Upper lobe of left lung (tissue), 6 donors: ENCODE data around the gene NSUN2. TPM values are rescaled to one million over a fixed set of nuclear protein-coding genes. Genes with fewer than 3 reads are reported as not detected.
A peak's percentile ranks its signal among the peaks of the same experiment; 100 is the strongest.
"Not testable (repeated sequence)": the region's sequence is repeated elsewhere in the genome, so short reads cannot be mapped to it uniquely, and the experiment has no call there.

ENCODE experiments used
- ATAC-seq, 2 donors: fragments of 200-7000 bp; cut with Tn5 transposase; one replicate each; pipeline ENCODE4 v1.9.1; 2022; ENCODE audit warnings: mild to moderate bottlenecking in 2 of 2, moderate library complexity in 2 of 2; ENCODE audit not compliant: low FRiP score in 2 of 2
- DNase-seq, 2 donors: peaks; one replicate each; pipeline ENCODE4 v3.0.0-alpha.2; 2019 to 2020
- H3K27ac ChIP-seq, 4 donors: fragments of 200-600 bp; sonication (generic); one replicate each; pipeline ENCODE4 v1.5.1; 2016 to 2019
- H3K27me3 ChIP-seq, 4 donors: fragments of 200-600 bp; sonication (generic); one replicate each; pipeline ENCODE4 v1.5.1; 2017 to 2019
- H3K36me3 ChIP-seq, 4 donors: fragments of 200-600 bp; sonication (generic); one replicate each; pipeline ENCODE4 v1.5.1; 2016 to 2019
- H3K4me1 ChIP-seq, 4 donors: fragments of 200-600 bp; sonication (generic); one replicate each; pipeline ENCODE4 v1.5.1; 2018 to 2019
- H3K4me3 ChIP-seq, 4 donors: fragments of 200-600 bp; sonication (generic); one replicate each; pipeline ENCODE4 v1.5.1; 2017 to 2019; ENCODE audit warnings: mild to moderate bottlenecking in 2 of 4, moderate library complexity in 1 of 4
- H3K9me3 ChIP-seq, 4 donors: fragments of 200-600 bp; sonication (generic); one replicate each; pipeline ENCODE4 v1.5.1; 2018 to 2019
- EP300 ChIP-seq, 4 donors: sonication (generic); formaldehyde crosslinking; IDR thresholded peaks; one replicate each; pipeline ENCODE4 v1.5.1; 2017; ENCODE audit warnings: antibody characterized with exemption in 4 of 4, control low read depth in 2 of 4
- POLR2A ChIP-seq, 4 donors: fragments of 450-650 bp; IDR thresholded peaks; one replicate each; pipeline ENCODE4 v1.5.1; 2016 to 2017; ENCODE audit warnings: antibody characterized with exemption in 4 of 4, mild to moderate bottlenecking in 2 of 4
- POLR2AphosphoS5 ChIP-seq, 2 donors: sonication (generic); formaldehyde crosslinking; IDR thresholded peaks; one replicate each; pipeline ENCODE4 v1.5.1; 2017; ENCODE audit warnings: antibody characterized with exemption in 2 of 2
- WGBS, 2 donors: methylation state at CpG; one replicate each; pipeline ENCODE4 v1.1.5; 2017 to 2018; 5-methylcytosine and 5-hydroxymethylcytosine counted together
- total RNA-seq, 6 donors: library from RNA; depleted of rRNA in 4 of 6; stranded (reverse); fragments of >200 nt in 4 of 6; gene quantifications; one replicate each; pipeline versions ENCODE4 v1.1.0 to v1.2.1, GENCODE V29; 2016 to 2021
- TF ChIP-seq, protein P1 (sequence below), 6 experiments: fragments of 450-650 bp in 4 of 6; fragments of 200-600 bp in 2 of 6; sonication (generic) in 2 of 6; IDR thresholded peaks; one replicate each; pipeline ENCODE4 v1.5.1; 2016 to 2019; ENCODE audit warnings: antibody characterized with exemption in 6 of 6
- donor health status: DM: no; HTN: no; CAD: no; lungs with moderate emphysema.
- donor health status: DM: no; HTN: yes; CAD: no; lungs with severe emphysema.

NSUN2 gene
- total RNA-seq, 6 donors from 2014 or later: 41.9 to 92.2 (median 52.2) TPM

DNA sequence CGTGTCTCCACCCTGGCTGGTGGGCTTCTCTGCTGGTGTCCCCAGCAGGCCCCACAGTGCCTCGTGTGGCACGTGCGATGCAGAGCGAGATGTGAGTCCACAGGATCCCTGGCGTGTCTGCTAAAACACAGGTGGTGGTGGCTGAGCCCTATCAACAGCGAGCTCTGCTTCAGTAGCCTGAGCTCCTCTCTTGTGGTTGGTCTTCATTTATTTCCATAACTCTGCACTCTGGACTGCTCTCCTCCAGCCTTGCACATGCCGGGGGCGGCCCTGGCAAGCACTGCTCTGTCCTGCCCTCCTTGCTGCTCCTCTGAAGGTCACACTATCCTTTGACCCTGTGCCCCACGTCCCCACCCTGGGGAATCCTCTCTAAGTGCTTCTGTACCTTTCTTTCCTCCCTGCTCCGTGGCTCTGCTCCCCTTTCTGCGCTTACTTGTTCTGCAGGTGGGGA is 59.2 kb downstream of the NSUN2 start:
- ATAC-seq: no peak
- Histone ChIP-seq H3K9me3 (no peaks in the 10 kb centered on the region), H3K36me3 (no peaks in the 10 kb centered on the region), H3K27ac (no peak overlapping the region), H3K4me3 (no peak overlapping the region), H3K4me1 (no peaks in the 10 kb centered on the region), H3K27me3 (no peaks in the 10 kb centered on the region)
- DNase-seq: peak in 1 of 2 donors; percentile 40
- 47 to 54% methylated on average over 9 to 12 of the region's 12 CpGs for WGBS, 2 donors
- TF ChIP-seq, protein P1, sequence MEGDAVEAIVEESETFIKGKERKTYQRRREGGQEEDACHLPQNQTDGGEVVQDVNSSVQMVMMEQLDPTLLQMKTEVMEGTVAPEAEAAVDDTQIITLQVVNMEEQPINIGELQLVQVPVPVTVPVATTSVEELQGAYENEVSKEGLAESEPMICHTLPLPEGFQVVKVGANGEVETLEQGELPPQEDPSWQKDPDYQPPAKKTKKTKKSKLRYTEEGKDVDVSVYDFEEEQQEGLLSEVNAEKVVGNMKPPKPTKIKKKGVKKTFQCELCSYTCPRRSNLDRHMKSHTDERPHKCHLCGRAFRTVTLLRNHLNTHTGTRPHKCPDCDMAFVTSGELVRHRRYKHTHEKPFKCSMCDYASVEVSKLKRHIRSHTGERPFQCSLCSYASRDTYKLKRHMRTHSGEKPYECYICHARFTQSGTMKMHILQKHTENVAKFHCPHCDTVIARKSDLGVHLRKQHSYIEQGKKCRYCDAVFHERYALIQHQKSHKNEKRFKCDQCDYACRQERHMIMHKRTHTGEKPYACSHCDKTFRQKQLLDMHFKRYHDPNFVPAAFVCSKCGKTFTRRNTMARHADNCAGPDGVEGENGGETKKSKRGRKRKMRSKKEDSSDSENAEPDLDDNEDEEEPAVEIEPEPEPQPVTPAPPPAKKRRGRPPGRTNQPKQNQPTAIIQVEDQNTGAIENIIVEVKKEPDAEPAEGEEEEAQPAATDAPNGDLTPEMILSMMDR (IDR thresholded peaks at IDR 0.05): no peak
- TF ChIP-seq POLR2A (IDR thresholded peaks at IDR 0.05) (no peak), EP300 (IDR thresholded peaks at IDR 0.05) (no peak), POLR2AphosphoS5 (IDR thresholded peaks at IDR 0.05) (no peak)

DNA sequence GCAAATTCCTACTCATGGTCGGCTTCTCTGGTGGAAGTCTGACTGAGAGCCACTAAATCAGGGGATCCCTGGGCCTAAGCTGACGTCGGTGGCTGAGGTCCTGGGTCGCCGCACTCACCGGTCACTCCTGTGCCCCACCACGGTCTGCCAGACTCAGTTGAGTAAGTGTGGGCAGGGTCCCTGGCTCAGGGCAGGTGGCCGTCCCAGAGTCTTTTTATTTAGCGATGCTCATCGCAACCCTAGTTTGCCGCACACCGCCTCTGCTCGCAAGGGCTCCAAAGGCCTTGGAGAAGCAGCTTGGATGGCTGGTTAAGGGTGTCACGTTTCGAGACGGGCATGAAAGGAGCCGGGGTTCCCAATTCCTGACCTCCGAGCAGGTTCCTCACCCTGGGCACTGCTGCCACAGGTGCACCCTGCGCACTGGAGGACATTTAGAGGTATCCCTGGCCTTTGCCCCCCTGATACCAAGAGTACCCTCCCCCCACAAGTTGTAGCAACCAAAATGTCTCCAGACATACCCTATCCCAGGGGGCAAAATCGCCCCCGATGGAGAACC is 59.9 kb downstream of the NSUN2 start:
- 87 to 89% methylated on average over 19 to 20 of the region's 21 CpGs for WGBS, 2 donors
- H3K27ac ChIP-seq: no peak overlapping the region
- H3K4me3 ChIP-seq: no peak overlapping the region
- no peaks in the 10 kb centered on the region for H3K4me1 ChIP-seq
- TF ChIP-seq, protein P1 (IDR thresholded peaks at IDR 0.05): no peak
- TF ChIP-seq EP300 (IDR thresholded peaks at IDR 0.05): no peak
- no peak for TF ChIP-seq POLR2A (IDR thresholded peaks at IDR 0.05)
- no peak for TF ChIP-seq POLR2AphosphoS5 (IDR thresholded peaks at IDR 0.05)
- no peaks in the 10 kb centered on the region for H3K9me3 ChIP-seq
- H3K27me3 ChIP-seq: no peaks in the 10 kb centered on the region
- ATAC-seq (no peak), DNase-seq (no peak)
- H3K36me3 ChIP-seq: no peaks in the 10 kb centered on the region

DNA sequence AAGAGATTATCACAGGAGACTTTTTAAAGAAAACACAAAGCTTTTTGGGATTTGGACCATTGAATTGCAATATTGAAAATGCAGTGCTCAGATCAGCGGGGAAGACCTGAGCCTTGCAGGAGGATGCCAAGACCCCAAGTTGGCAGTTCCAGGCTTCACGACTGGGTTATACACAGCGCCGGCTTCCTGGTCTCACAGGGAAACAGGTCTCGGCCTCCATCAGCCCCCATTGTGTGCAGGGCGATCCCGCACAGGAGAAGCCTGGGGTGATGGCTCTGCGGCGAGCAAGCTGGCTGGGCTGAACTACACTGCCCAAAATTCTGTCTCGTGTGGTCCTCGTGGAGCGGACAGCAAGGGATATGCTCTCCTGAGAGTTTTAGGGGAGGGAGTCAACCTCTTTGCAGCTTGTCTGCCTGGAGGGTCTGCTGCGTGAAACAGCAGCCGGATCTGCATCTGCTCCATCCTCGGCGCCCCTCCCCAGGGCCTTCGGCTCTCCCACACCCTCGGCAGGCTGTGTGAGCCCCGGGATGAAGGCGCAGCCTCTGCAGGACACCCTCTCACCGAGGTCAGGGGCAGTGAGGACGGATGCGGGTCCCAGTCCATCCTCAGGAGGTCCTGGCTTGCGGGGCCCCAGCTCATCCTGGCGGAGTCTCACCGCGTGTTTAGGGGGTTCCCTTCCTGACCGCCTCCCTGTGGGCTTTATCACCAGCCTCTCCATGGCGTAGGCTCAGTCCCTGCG is 60.6 kb downstream of the NSUN2 start:
- DNase-seq (peak in 1 of 2 donors; percentile 67), ATAC-seq (no peak)
- TF ChIP-seq, protein P1 (IDR thresholded peaks at IDR 0.05): no peak
- no peak for TF ChIP-seq POLR2AphosphoS5 (IDR thresholded peaks at IDR 0.05)
- no peak for TF ChIP-seq EP300 (IDR thresholded peaks at IDR 0.05)
- TF ChIP-seq POLR2A (IDR thresholded peaks at IDR 0.05): no peak
- Histone ChIP-seq H3K9me3 (no peaks in the 10 kb centered on the region), H3K27ac (no peak overlapping the region), H3K27me3 (no peaks in the 10 kb centered on the region), H3K36me3 (no peaks in the 10 kb centered on the region), H3K4me3 (no peak overlapping the region), H3K4me1 (no peaks in the 10 kb centered on the region)
- WGBS, 2 donors: 82 to 83% methylated on average over 19 to 29 of the region's 30 CpGs

DNA sequence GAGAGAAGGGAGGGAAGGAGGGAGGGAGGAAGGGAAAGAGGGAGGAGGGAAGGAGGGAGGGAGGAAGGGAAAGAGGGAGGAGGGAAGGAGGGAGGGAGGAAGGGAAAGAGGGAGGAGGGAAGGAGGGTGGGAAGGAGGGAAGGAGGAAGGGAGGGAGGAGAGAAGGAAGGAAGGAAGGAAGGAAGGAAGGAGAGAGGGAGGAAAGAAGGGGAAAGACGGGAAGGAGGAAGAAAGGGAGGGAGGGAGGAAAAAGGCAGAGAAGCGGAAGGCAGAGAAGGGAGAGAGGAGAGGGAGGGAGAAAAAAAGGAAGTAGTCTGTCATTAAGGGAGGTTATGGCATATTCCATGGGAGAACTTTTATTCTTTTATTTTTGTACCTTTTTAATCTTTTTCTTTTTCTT is 61.2 kb downstream of the NSUN2 start:
- H3K36me3 ChIP-seq, H3K4me3 ChIP-seq, H3K27me3 ChIP-seq, H3K27ac ChIP-seq, ATAC-seq, DNase-seq, H3K4me1 ChIP-seq, H3K9me3 ChIP-seq: not testable (repeated sequence)
- 60 to 75% methylated on average over 2 of the region's 2 CpGs for WGBS, 2 donors

DNA sequence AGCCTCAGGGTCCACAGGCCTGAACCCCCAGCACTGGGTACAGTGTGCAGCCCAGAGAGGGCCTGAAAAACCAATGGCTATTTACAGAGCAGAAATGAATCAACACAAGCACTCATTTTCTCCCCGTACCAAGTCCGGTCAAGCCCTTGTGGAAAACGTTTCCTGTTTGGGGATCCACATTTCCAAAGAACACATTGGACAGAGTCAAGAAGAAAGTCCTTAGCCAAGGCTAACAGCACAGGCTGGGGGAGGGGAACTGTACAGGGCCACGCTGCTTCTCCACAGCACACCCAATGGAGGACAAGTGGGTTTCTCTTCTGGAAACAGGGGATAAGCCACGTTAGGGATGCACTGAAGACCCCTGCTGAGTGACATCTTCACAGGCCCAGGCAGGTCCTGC is 62.3 kb downstream of the NSUN2 start:
- Histone ChIP-seq H3K4me1 (no peaks in the 10 kb centered on the region), H3K36me3 (no peaks in the 10 kb centered on the region), H3K27me3 (no peaks in the 10 kb centered on the region), H3K27ac (no peak overlapping the region), H3K9me3 (no peaks in the 10 kb centered on the region), H3K4me3 (no peak overlapping the region)
- 62 to 80% methylated on average over 1 to 5 of the region's 5 CpGs for WGBS, 2 donors
- TF ChIP-seq, protein P1 (IDR thresholded peaks at IDR 0.05): no peak
- no peak for TF ChIP-seq EP300 (IDR thresholded peaks at IDR 0.05)
- ATAC-seq (no peak), DNase-seq (no peak)
